Upper lobe of left lung (tissue), 6 donors: Measurements from ENCODE around the gene CBFA2T3. TPM values are rescaled to one million over a fixed set of nuclear protein-coding genes. Genes with fewer than 3 reads are reported as not detected.

ENCODE experiments used
- ATAC-seq, 2 donors: fragments of 200-7000 bp; cut with Tn5 transposase; one replicate each; pipeline ENCODE4 v1.9.1; 2022; ENCODE audit warnings: mild to moderate bottlenecking in 2 of 2, moderate library complexity in 2 of 2; ENCODE audit not compliant: low FRiP score in 2 of 2
- DNase-seq, 2 donors: peaks; one replicate each; pipeline ENCODE4 v3.0.0-alpha.2; 2019 to 2020
- H3K27ac ChIP-seq, 4 donors: fragments of 200-600 bp; sonication (generic); one replicate each; pipeline ENCODE4 v1.5.1; 2016 to 2019
- H3K27me3 ChIP-seq, 4 donors: fragments of 200-600 bp; sonication (generic); one replicate each; pipeline ENCODE4 v1.5.1; 2017 to 2019
- H3K36me3 ChIP-seq, 4 donors: fragments of 200-600 bp; sonication (generic); one replicate each; pipeline ENCODE4 v1.5.1; 2016 to 2019
- H3K4me1 ChIP-seq, 4 donors: fragments of 200-600 bp; sonication (generic); one replicate each; pipeline ENCODE4 v1.5.1; 2018 to 2019
- H3K4me3 ChIP-seq, 4 donors: fragments of 200-600 bp; sonication (generic); one replicate each; pipeline ENCODE4 v1.5.1; 2017 to 2019; ENCODE audit warnings: mild to moderate bottlenecking in 2 of 4, moderate library complexity in 1 of 4
- H3K9me3 ChIP-seq, 4 donors: fragments of 200-600 bp; sonication (generic); one replicate each; pipeline ENCODE4 v1.5.1; 2018 to 2019
- EP300 ChIP-seq, 4 donors: sonication (generic); formaldehyde crosslinking; IDR thresholded peaks; one replicate each; pipeline ENCODE4 v1.5.1; 2017; ENCODE audit warnings: antibody characterized with exemption in 4 of 4, control low read depth in 2 of 4
- POLR2A ChIP-seq, 4 donors: fragments of 450-650 bp; IDR thresholded peaks; one replicate each; pipeline ENCODE4 v1.5.1; 2016 to 2017; ENCODE audit warnings: antibody characterized with exemption in 4 of 4, mild to moderate bottlenecking in 2 of 4
- POLR2AphosphoS5 ChIP-seq, 2 donors: sonication (generic); formaldehyde crosslinking; IDR thresholded peaks; one replicate each; pipeline ENCODE4 v1.5.1; 2017; ENCODE audit warnings: antibody characterized with exemption in 2 of 2
- WGBS, 2 donors: methylation state at CpG; one replicate each; pipeline ENCODE4 v1.1.5; 2017 to 2018; 5-methylcytosine and 5-hydroxymethylcytosine counted together
- total RNA-seq, 6 donors: library from RNA; depleted of rRNA in 4 of 6; stranded (reverse); fragments of >200 nt in 4 of 6; gene quantifications; one replicate each; pipeline versions ENCODE4 v1.1.0 to v1.2.1, GENCODE V29; 2016 to 2021
- TF ChIP-seq, protein P1 (sequence below), 6 experiments: fragments of 450-650 bp in 4 of 6; fragments of 200-600 bp in 2 of 6; sonication (generic) in 2 of 6; IDR thresholded peaks; one replicate each; pipeline ENCODE4 v1.5.1; 2016 to 2019; ENCODE audit warnings: antibody characterized with exemption in 6 of 6
- donor health status: DM: no; HTN: no; CAD: no; lungs with moderate emphysema.
- donor health status: DM: no; HTN: yes; CAD: no; lungs with severe emphysema.

The CBFA2T3 gene
- total RNA-seq, 6 donors from 2014 or later, result 2.7 to 33.5 (median 15.2) TPM

DNA sequence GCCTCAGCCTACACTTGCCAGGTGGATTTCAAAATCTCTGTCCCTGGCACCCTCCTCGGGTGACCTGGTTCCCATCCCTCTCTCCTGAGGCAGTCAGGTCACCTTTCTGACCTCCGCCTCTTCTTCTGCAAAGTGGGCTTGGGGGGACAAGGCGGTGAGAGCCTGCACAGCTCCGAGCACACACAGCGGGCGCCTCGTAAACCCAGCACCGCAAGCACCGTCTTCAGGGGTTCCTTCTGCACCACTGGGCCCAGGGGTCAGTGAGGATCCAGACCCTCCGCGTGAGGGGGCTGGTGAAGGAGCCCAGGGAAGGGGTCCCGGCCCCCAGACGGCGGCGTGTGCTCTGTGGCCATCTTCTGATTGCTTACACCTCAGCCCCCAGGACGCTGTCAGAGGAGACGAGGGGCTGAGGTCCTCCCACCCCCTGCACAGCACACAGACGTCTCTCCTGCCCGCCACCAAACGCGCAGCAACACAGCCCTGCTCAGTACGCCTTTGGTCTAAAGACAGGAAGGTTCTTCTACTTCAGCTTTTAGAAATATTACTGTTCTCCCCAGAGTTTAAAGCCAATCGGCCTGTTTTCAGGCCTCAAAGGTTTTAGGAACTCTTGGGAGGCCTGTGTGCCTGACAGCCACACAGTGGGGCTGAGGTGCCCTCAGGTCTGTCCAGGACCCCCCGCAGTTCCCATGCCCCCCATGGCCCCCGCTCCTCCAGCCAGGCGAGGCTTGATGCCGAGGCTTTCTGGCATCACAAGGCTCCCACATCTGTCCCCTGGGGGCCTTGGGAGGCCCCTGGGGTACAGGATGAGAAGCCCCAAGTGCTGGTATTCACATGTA, 2.7 kb downstream of the CBFA2T3 start:
- no peaks in the 10 kb centered on the region for H3K9me3 ChIP-seq
- ATAC-seq, result no peak
- TF ChIP-seq POLR2A (IDR thresholded peaks at IDR 0.05) (no peak), EP300 (IDR thresholded peaks at IDR 0.05) (no peak), POLR2AphosphoS5 (IDR thresholded peaks at IDR 0.05) (no peak)
- TF ChIP-seq, protein P1, sequence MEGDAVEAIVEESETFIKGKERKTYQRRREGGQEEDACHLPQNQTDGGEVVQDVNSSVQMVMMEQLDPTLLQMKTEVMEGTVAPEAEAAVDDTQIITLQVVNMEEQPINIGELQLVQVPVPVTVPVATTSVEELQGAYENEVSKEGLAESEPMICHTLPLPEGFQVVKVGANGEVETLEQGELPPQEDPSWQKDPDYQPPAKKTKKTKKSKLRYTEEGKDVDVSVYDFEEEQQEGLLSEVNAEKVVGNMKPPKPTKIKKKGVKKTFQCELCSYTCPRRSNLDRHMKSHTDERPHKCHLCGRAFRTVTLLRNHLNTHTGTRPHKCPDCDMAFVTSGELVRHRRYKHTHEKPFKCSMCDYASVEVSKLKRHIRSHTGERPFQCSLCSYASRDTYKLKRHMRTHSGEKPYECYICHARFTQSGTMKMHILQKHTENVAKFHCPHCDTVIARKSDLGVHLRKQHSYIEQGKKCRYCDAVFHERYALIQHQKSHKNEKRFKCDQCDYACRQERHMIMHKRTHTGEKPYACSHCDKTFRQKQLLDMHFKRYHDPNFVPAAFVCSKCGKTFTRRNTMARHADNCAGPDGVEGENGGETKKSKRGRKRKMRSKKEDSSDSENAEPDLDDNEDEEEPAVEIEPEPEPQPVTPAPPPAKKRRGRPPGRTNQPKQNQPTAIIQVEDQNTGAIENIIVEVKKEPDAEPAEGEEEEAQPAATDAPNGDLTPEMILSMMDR (IDR thresholded peaks at IDR 0.05), result no peak
- peak in 1 of 2 donors; percentile 40 for DNase-seq
- H3K27me3 ChIP-seq, result no peaks in the 10 kb centered on the region
- peak overlapping the region in 1 of 4 donors; percentile 38 for H3K4me3 ChIP-seq
- no peaks in the 10 kb centered on the region for H3K36me3 ChIP-seq
- no peak overlapping the region for H3K27ac ChIP-seq
- WGBS, 2 donors, result 66 to 77% methylated on average over 13 to 23 of the region's 27 CpGs
- H3K4me1 ChIP-seq, result peaks cover 23 to 49% (median 33%) of the 10 kb centered on the region in 4 donors

DNA sequence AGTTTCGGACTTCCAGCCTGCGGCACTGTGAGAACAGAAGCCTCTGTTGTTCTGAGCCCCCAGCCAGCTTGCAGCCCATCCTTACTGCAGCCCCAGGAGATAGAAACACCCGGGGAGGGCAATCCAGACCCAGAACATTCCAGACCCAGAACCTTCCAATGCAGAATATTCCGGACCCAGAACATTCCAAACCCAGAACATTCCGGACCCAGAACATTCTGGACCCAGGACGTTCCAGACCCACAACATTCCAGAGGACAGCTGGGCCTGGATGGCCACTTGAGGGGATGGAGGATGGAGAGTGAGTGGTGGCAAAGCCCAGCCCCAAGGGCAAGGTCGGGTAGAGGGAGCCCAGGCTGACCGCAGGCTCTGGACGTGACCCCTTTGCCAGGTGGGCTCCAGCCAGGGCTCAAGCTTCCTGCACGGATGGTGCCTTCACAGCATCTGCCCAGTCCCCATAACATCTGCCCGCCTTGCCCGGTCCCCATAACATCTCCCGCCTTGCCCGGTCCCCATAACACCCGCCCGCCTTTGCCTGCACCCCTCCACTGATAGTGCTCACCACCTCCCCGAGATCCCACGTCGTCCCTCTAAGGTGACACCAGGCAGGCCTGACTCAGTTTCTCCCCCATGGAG, 3.5 kb downstream of the CBFA2T3 start:
- TF ChIP-seq, protein P1 (IDR thresholded peaks at IDR 0.05), result no peak
- no peak overlapping the region for H3K27ac ChIP-seq
- WGBS, 2 donors, result 78 to 87% methylated on average over 17 to 19 of the region's 19 CpGs
- peaks cover 23 to 46% (median 33%) of the 10 kb centered on the region in 4 donors for H3K4me1 ChIP-seq
- DNase-seq (peak in 1 of 2 donors; percentile 38), ATAC-seq (no peak)
- no peaks in the 10 kb centered on the region for H3K27me3 ChIP-seq
- no peaks in the 10 kb centered on the region for H3K36me3 ChIP-seq
- no peaks in the 10 kb centered on the region for H3K9me3 ChIP-seq
- no peak overlapping the region for H3K4me3 ChIP-seq

DNA sequence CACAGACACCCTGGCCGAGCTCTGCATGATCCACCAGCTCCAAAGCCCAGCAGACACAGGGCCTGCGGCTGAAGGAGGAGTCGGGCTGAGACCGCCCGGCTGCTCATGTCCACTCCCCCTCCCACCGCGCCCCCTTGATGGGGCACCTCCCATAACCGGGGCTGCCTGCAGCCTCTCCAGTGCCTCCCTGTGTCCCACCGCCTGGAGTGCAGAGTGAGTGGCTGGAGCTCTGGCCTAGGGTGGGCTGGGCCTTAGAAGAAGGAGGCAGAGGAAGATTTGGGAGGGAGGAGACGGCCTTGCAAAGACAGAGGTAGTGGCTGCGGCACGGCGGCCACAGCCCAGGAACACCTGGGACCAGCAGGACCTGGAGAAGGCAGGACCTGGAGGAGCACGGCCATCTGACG, 4.0 kb downstream of the CBFA2T3 start:
- H3K27ac ChIP-seq, result no peak overlapping the region
- no peaks in the 10 kb centered on the region for H3K9me3 ChIP-seq
- ATAC-seq (no peak), DNase-seq (peak in 1 of 2 donors; percentile 60)
- H3K4me3 ChIP-seq, result no peak overlapping the region
- H3K4me1 ChIP-seq, result peaks cover 27 to 46% (median 34%) of the 10 kb centered on the region in 4 donors
- no peaks in the 10 kb centered on the region for H3K27me3 ChIP-seq
- 55 to 68% methylated on average over 6 to 14 of the region's 15 CpGs for WGBS, 2 donors
- no peak for TF ChIP-seq POLR2A (IDR thresholded peaks at IDR 0.05)
- no peak for TF ChIP-seq EP300 (IDR thresholded peaks at IDR 0.05)
- no peak for TF ChIP-seq POLR2AphosphoS5 (IDR thresholded peaks at IDR 0.05)
- TF ChIP-seq, protein P1 (IDR thresholded peaks at IDR 0.05), result no peak
- no peaks in the 10 kb centered on the region for H3K36me3 ChIP-seq

DNA sequence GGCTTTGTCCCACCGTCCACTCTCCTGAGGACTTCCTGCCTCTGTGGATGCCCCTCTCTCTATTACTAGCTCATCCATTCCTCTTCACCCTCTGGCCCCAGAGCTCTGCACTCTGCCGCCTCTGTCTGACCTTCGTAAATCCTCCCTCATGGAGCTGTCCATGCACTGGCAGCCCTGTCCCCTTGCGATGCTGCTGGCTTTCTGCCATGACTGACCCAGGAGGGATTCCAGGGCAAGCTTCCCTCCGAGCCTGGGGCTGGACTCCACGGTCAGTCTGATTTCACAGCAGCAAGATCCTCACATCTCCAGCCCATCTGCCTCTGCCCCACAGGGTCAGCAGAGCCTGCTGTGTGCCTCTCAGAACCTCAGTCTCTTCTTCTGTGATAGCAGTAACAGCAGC, 4.7 kb downstream of the CBFA2T3 start:
- TF ChIP-seq EP300 (IDR thresholded peaks at IDR 0.05) (no peak), POLR2AphosphoS5 (IDR thresholded peaks at IDR 0.05) (no peak), POLR2A (IDR thresholded peaks at IDR 0.05) (no peak)
- TF ChIP-seq, protein P1 (IDR thresholded peaks at IDR 0.05), result no peak
- no peaks in the 10 kb centered on the region for H3K9me3 ChIP-seq
- H3K4me3 ChIP-seq, result no peak overlapping the region
- no peaks in the 10 kb centered on the region for H3K27me3 ChIP-seq
- DNase-seq (no peak), ATAC-seq (no peak)
- peaks cover 25 to 45% (median 34%) of the 10 kb centered on the region in 4 donors for H3K4me1 ChIP-seq
- 49 to 76% methylated on average over 6 of the region's 6 CpGs for WGBS, 2 donors
- no peaks in the 10 kb centered on the region for H3K36me3 ChIP-seq
- H3K27ac ChIP-seq, result no peak overlapping the region
